OCI-LY1 (cell line): ENCODE results near the gene EXOC6B.

ENCODE experiments used
- H2AFZ ChIP-seq: fragments of 200-600 bp; sonication (generic), shearing (Covaris generic); 2 replicates; pipeline ENCODE4 v1.6.0; 2014; ENCODE audit warnings: antibody characterized with exemption, mild to moderate bottlenecking, low read length
- H3F3A ChIP-seq: fragments of 200-600 bp; sonication (generic), shearing (Covaris generic); 2 replicates; pipeline ENCODE4 v1.6.0; 2014; ENCODE audit warnings: mild to moderate bottlenecking, antibody characterized with exemption, low read length, moderate library complexity; ENCODE audit not compliant: insufficient read depth
- H3K27ac ChIP-seq: fragments of 200-600 bp; sonication (generic); 2 replicates; pipeline ENCODE4 v1.5.1; 2014; ENCODE audit warnings: low read length, mixed run types, mild to moderate bottlenecking, low read depth; ENCODE audit not compliant: poor library complexity, severe bottlenecking
- H3K27me3 ChIP-seq: fragments of 200-600 bp; sonication (generic); 2 replicates; pipeline ENCODE4 v1.6.0; 2014; ENCODE audit warnings: antibody characterized with exemption, mild to moderate bottlenecking, low read length, moderate library complexity; ENCODE audit not compliant: insufficient read depth
- H3K36me3 ChIP-seq: fragments of 200-600 bp; sonication (generic); 2 replicates; pipeline ENCODE4 v1.6.1; 2014; ENCODE audit warnings: mild to moderate bottlenecking, antibody characterized with exemption, low read length, moderate library complexity, mixed read lengths; ENCODE audit not compliant: insufficient read depth
- H3K4me1 ChIP-seq: fragments of 200-600 bp; sonication (generic); 2 replicates; pipeline ENCODE4 v1.5.1; 2014; ENCODE audit warnings: mild to moderate bottlenecking, low read length, moderate library complexity; ENCODE audit not compliant: insufficient read depth, severe bottlenecking
- H3K4me2 ChIP-seq: fragments of 200-600 bp; sonication (generic), shearing (Covaris generic); 2 replicates; pipeline ENCODE4 v1.6.1; 2014; ENCODE audit warnings: low read length
- H3K4me3 ChIP-seq: fragments of 200-600 bp; sonication (generic); 2 replicates; pipeline ENCODE4 v1.5.1; 2014; ENCODE audit warnings: low read length, low read depth, mild to moderate bottlenecking, mixed read lengths; ENCODE audit not compliant: poor library complexity, severe bottlenecking
- H3K79me2 ChIP-seq: fragments of 200-600 bp; shearing (Covaris generic); 2 replicates; pipeline ENCODE4 v1.6.1; 2016; ENCODE audit warnings: mixed run types, low read length, mixed read lengths; ENCODE audit not compliant: insufficient read depth
- H3K9ac ChIP-seq: fragments of 200-600 bp; sonication (generic), shearing (Covaris generic); 2 replicates; pipeline ENCODE4 v1.6.1; 2014; ENCODE audit warnings: mild to moderate bottlenecking, low read length, mixed read lengths
- H3K9me2 ChIP-seq: fragments of 200-600 bp; sonication (generic), shearing (Covaris generic); 2 replicates; pipeline ENCODE4 v1.6.1; 2014; ENCODE audit warnings: low read depth, mild to moderate bottlenecking, low read length, mixed read lengths
- H3K9me3 ChIP-seq: fragments of 200-600 bp; shearing (Covaris generic); 2 replicates; pipeline ENCODE4 v1.6.1; 2014; ENCODE audit warnings: low read length, mixed read lengths
- H4K20me1 ChIP-seq: fragments of 200-600 bp; sonication (generic), shearing (Covaris generic); 2 replicates; pipeline ENCODE4 v1.6.0; 2016; ENCODE audit warnings: mild to moderate bottlenecking, low read length; ENCODE audit not compliant: insufficient read depth
- EZH2 ChIP-seq: fragments of 200-600 bp; sonication (generic), shearing (Covaris generic); IDR thresholded peaks from 2 replicates; pipeline ENCODE4 v1.8.0; 2017; ENCODE audit warnings: borderline replicate concordance, mixed run types, mild to moderate bottlenecking, antibody characterized with exemption, low read length, moderate library complexity, mixed read lengths
- TF ChIP-seq, protein P1 (sequence below): fragments of 200-600 bp; sonication (generic), shearing (Covaris generic); IDR thresholded peaks from 2 replicates; pipeline ENCODE4 v1.5.1; 2017; ENCODE audit warnings: mild to moderate bottlenecking, antibody characterized with exemption, low read length, moderate library complexity, mixed read lengths

EXOC6B gene

DNA sequence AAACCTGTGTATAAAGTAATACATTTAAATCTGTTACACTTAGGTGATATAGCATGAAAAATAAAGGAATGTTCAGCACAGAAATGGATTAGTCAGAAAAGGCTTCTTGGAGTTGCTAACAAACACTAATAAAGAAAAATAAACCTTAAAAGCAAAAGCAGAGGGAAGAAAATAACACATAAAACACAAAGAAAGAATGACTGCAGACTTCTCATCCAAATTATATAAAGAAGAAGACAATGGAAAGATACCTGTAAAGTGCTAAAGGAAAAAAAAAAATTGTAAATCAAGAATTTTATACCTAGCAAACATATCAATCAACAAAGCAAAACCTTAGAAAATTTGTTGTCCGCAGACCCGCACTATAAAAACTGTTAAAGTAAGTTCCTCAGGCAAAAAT lies 63.6 kb downstream of the EXOC6B start:
- no peaks in the 10 kb centered on the region for H3K36me3 ChIP-seq
- H3K9me3 ChIP-seq: 0 out of 2 replicates have a peak, but pooled peaks cover 4% of the 10 kb centered on the region
- no peaks in the 10 kb centered on the region for H3K27me3 ChIP-seq
- H3K4me2 ChIP-seq: no peak overlapping the region
- H3K9me2 ChIP-seq: no peaks in the 10 kb centered on the region; the same call in 1 of the 2 replicates
- TF ChIP-seq EZH2: no peak
- TF ChIP-seq, protein P1, sequence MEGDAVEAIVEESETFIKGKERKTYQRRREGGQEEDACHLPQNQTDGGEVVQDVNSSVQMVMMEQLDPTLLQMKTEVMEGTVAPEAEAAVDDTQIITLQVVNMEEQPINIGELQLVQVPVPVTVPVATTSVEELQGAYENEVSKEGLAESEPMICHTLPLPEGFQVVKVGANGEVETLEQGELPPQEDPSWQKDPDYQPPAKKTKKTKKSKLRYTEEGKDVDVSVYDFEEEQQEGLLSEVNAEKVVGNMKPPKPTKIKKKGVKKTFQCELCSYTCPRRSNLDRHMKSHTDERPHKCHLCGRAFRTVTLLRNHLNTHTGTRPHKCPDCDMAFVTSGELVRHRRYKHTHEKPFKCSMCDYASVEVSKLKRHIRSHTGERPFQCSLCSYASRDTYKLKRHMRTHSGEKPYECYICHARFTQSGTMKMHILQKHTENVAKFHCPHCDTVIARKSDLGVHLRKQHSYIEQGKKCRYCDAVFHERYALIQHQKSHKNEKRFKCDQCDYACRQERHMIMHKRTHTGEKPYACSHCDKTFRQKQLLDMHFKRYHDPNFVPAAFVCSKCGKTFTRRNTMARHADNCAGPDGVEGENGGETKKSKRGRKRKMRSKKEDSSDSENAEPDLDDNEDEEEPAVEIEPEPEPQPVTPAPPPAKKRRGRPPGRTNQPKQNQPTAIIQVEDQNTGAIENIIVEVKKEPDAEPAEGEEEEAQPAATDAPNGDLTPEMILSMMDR: no peak
- H3K9ac ChIP-seq: no peak overlapping the region
- H3K4me3 ChIP-seq: no peak overlapping the region
- no peaks in the 10 kb centered on the region for H3K4me1 ChIP-seq
- no peaks in the 10 kb centered on the region for H4K20me1 ChIP-seq
- H3K79me2 ChIP-seq: no peaks in the 10 kb centered on the region
- no peak overlapping the region for H3K27ac ChIP-seq
- H2AFZ ChIP-seq: no peak overlapping the region
- H3F3A ChIP-seq: no peaks in the 10 kb centered on the region

DNA sequence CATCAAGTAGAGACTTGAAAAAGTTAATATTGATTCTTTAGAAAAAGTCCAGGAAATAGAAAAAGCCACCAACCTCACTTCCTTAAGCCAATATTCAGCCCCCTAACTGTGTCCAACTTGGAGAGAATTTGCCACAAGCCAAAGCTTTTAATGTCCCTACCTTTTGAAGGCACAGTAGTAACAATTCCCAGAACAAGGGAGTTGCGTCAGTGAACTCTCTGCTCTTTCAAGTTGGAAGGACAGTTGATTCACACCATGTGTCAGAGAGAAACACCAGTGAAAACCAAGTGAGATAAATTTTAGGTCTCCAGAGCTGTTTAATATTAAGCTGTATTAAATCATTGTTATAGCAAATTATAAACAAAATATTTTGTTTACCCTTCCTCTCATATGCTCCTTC lies 66.1 kb downstream of the EXOC6B start:
- Histone ChIP-seq H3K9me2 (no peaks in the 10 kb centered on the region; the same call in 1 of the 2 replicates), H3K27ac (no peak overlapping the region), H3K9ac (no peak overlapping the region), H3K4me3 (no peak overlapping the region), H3K36me3 (no peaks in the 10 kb centered on the region), H3K4me2 (no peak overlapping the region), H3K9me3 (0 out of 2 replicates have a peak, but pooled peaks cover 4% of the 10 kb centered on the region), H3K4me1 (no peaks in the 10 kb centered on the region), H3K27me3 (no peaks in the 10 kb centered on the region), H3K79me2 (no peaks in the 10 kb centered on the region), H2AFZ (no peak overlapping the region), H3F3A (no peaks in the 10 kb centered on the region), H4K20me1 (no peaks in the 10 kb centered on the region)
- TF ChIP-seq EZH2: no peak
- TF ChIP-seq, protein P1: no peak

DNA sequence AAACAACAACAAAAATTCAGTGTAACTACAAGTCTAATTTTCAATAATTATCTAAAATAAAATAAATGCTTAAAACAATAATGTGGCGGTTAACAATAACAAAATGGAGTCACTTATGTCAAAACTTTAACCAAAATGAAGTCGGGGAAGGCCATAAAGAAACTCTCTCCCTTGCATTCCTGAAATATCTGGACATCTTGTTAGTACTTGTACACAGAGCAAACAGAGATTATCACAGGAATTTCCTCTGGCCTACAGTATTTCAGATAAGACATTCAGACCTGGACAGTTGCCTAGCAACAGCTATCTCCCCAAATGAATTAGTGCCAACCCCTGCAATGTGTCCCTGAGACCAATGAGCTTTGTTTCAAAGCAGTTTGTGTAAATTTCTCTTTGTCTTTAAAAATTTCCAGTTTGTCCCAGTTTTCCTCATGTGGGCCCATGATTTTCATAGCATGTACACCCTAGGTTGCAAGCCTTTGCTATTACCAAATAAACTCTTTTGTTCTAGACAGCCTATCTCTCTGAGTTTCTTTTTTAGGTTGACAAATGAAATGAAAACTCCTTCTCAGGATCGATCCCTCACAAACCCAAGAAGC lies 68.6 kb downstream of the EXOC6B start:
- no peak for TF ChIP-seq EZH2
- TF ChIP-seq, protein P1: no peak
- no peaks in the 10 kb centered on the region for H3K27me3 ChIP-seq
- H3K9me2 ChIP-seq: no peaks in the 10 kb centered on the region; the same call in 1 of the 2 replicates
- no peaks in the 10 kb centered on the region for H3K79me2 ChIP-seq
- H3K36me3 ChIP-seq: no peaks in the 10 kb centered on the region
- H3K9ac ChIP-seq: no peak overlapping the region
- H4K20me1 ChIP-seq: no peaks in the 10 kb centered on the region
- no peak overlapping the region for H2AFZ ChIP-seq
- H3F3A ChIP-seq: no peaks in the 10 kb centered on the region
- H3K27ac ChIP-seq: no peak overlapping the region
- no peak overlapping the region for H3K4me2 ChIP-seq
- no peaks in the 10 kb centered on the region for H3K4me1 ChIP-seq
- 0 out of 2 replicates have a peak, but pooled peaks cover 2% of the 10 kb centered on the region for H3K9me3 ChIP-seq
- no peak overlapping the region for H3K4me3 ChIP-seq
